ENCODE results near the gene SERPINB1.

Gene SERPINB1

DNA sequence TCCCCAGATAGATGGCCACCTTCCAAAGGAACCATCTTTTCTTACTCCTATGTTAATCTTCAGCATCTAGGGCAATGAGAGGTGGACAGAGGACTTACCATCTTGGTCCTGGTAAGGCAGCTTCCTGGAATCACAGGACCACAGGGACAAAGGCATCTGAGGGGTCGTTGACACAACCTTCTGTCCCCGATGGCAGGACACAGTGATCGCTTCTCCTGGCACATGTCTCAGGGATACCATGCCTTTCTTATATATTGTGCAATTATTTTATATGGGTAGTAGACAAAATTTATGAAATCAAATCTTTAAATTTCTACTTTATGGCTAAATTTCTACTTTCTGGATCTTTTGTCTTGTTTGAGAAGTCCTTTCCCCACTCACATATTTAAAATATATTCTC, 20.1 kb downstream of the SERPINB1 start:
- TF ChIP-seq ZNF274 (IDR thresholded peaks at IDR 0.05; ENCODE audit: low read depth, low read length), result no peak
- no peak overlapping the region for H3K4me3 ChIP-seq (ENCODE audit: low read length)

GRCh38 chr6:2820415-2820814, 21.2 kb downstream of the SERPINB1 start:
- TF ChIP-seq ZNF274 (IDR thresholded peaks at IDR 0.05; ENCODE audit: low read depth, low read length), result no peak
- no peak overlapping the region for H3K4me3 ChIP-seq (ENCODE audit: low read length)

DNA sequence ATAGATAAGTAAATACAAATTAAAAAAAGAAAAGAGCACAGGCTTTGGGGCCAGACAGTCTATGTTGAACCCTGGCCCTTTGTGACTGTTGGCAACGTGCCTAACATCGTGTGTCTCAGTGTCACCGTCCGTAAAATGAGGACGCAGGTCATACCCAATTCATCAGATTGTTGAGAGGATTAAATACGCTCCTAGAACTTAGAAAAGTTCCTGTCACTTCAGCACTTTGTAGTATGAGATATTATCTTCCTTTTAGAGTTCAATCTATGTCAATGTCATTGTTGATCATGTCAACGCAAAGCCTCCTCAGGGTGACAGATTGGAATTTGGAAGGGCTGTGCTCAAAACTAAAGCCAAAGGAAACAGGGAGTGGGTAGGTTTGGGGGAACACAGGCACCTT, 21.7 kb downstream of the SERPINB1 start:
- no peak for TF ChIP-seq ZNF274 (IDR thresholded peaks at IDR 0.05; ENCODE audit: low read depth, low read length)
- no peak overlapping the region for H3K4me3 ChIP-seq (ENCODE audit: low read length)

- no peak for TF ChIP-seq ZNF274 (IDR thresholded peaks at IDR 0.05; ENCODE audit: low read depth, low read length)
Observed at GRCh38 chr6:2819115-2819514, 22.5 kb downstream of the SERPINB1 start.

GRCh38 chr6:2818593-2818992, 23.1 kb downstream of the SERPINB1 start:
- no peak for TF ChIP-seq ZNF274 (IDR thresholded peaks at IDR 0.05; ENCODE audit: low read depth, low read length)
- no peak overlapping the region for H3K4me3 ChIP-seq (ENCODE audit: low read length)

More at GRCh38 chr6:2819115-2819514, 22.5 kb downstream of the SERPINB1 start:
- H3K4me3 ChIP-seq (ENCODE audit: low read length), result no peak overlapping the region

GRCh38 chr6:2817903-2818443, 23.7 kb downstream of the SERPINB1 start:
- H3K4me3 ChIP-seq (ENCODE audit: low read length), result no peak overlapping the region
- no peak for TF ChIP-seq ZNF274 (IDR thresholded peaks at IDR 0.05; ENCODE audit: low read depth, low read length)

DNA sequence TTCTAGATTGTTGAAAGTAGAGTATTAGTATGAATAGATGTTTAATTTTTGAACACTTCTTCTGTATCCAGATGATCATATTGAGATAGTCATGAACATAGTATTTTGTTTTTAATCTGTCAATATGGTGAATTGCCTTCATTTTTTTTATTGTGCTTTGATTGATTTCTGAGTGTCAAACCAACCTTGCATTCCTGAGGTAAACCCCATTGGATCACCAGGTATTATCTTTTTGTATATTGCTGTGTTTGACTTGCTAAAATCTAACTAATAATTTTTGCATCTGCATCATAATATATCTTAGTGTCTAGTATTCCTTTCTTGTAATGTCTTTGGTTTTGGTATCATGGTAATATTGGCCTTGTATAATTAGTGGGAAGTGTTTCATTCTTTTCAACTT, 25.5 kb downstream of the SERPINB1 start:
- H3K4me3 ChIP-seq (ENCODE audit: low read length), result no peak overlapping the region
- no peak for TF ChIP-seq ZNF274 (IDR thresholded peaks at IDR 0.05; ENCODE audit: low read depth, low read length)

DNA sequence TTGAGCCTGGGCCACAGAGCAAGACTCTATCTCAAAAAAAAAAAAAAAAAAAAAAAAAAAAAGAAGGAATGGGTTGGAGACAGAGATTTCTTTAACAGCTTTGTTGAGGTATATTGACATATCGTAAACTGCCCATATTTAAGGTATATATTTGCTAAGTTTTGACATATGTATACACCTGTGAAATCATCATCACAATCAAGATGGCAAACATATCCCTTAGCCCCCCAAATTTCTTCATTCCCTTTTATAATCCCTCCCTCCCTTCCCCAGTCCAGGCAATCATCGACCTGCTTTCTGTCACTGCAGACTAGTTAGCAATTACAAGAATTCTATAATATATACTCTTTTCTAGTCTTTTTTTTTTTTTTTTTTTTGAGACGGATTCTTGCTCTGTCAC, 29.0 kb downstream of the SERPINB1 start:
- no peak for TF ChIP-seq ZNF274 (IDR thresholded peaks at IDR 0.05; ENCODE audit: low read depth, low read length)

GRCh38 chr6:2810092-2810671, 31.5 kb downstream of the SERPINB1 start:
- H3K4me3 ChIP-seq (ENCODE audit: low read length), result no peak overlapping the region
- no peak for TF ChIP-seq ZNF274 (IDR thresholded peaks at IDR 0.05; ENCODE audit: low read depth, low read length)

More for the DNA sequence above, 29.0 kb downstream of the SERPINB1 start:
- H3K4me3 ChIP-seq (ENCODE audit: low read length), result no peak overlapping the region

DNA sequence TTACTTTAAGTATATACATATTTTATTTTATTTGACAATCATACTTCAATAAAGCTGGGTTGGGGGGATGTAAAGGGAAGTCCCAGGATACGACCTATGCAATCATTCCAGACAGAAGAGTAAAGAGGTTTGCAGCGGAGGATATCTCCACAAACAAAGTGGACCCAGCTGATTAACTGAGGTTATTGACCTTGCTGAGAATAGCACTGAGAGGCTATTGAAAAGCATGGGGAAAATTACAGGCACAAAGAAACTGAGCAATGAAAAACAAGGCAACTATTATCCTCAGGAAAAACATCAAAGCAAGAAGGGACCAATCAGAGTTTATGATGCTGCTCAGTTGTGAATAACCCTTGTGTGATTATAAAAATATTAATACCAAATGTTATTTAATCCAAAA, 32.6 kb downstream of the SERPINB1 start:
- no peak for TF ChIP-seq ZNF274 (IDR thresholded peaks at IDR 0.05; ENCODE audit: low read depth, low read length)
- no peak overlapping the region for H3K4me3 ChIP-seq (ENCODE audit: low read length)

GRCh38 chr6:2807342-2808090, 34.1 kb downstream of the SERPINB1 start:
- H3K4me3 ChIP-seq (ENCODE audit: low read length), result no peak overlapping the region
- TF ChIP-seq ZNF274 (IDR thresholded peaks at IDR 0.05; ENCODE audit: low read depth, low read length), result no peak

- TF ChIP-seq ZNF274 (IDR thresholded peaks at IDR 0.05; ENCODE audit: low read depth, low read length), result no peak
Observed at GRCh38 chr6:2806644-2807043, 35.0 kb downstream of the SERPINB1 start.

DNA sequence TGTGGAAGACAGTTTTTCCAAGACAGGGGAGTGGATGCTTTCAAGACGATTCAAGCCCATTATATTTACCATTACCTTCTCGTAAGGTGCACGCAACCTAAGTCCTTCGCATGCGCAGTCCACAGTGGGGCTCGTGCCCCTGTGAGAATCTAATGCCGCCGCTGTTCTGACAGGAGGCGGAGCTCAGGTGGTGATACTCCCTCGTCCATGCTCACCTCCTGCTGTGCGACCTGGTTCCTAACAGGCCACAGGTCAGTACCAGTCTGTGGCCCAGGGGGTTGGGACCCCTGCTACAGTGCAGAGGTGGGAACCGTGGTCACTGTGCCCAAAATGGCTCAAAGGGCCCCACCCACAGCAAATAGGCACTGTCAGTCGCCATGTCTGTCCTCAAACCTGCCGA, 36.6 kb downstream of the SERPINB1 start:
- no peak for TF ChIP-seq ZNF274 (IDR thresholded peaks at IDR 0.05; ENCODE audit: low read depth, low read length)
- no peak overlapping the region for H3K4me3 ChIP-seq (ENCODE audit: low read length)

More at GRCh38 chr6:2806644-2807043, 35.0 kb downstream of the SERPINB1 start:
- no peak overlapping the region for H3K4me3 ChIP-seq (ENCODE audit: low read length)

DNA sequence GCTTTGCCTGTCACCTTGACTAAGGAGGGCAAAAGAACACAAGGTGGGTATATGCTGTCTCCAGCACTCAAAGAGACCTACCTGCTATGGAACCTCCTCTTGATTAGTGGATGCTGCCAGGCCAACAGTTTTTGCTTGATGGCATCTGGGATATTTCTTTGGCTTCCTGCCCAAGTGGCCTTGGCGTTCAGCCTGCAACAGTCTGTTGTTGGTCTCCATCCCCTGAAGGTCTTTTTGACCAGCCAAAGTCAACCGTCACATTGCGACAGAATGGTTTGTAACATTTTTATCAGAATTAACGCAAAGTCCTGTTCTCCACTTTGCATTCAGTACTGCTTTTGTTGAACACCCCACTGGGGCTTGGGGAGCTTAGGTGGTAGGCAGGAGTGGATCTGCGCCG, 37.1 kb downstream of the SERPINB1 start:
- no peak overlapping the region for H3K4me3 ChIP-seq (ENCODE audit: low read length)
- no peak for TF ChIP-seq ZNF274 (IDR thresholded peaks at IDR 0.05; ENCODE audit: low read depth, low read length)

DNA sequence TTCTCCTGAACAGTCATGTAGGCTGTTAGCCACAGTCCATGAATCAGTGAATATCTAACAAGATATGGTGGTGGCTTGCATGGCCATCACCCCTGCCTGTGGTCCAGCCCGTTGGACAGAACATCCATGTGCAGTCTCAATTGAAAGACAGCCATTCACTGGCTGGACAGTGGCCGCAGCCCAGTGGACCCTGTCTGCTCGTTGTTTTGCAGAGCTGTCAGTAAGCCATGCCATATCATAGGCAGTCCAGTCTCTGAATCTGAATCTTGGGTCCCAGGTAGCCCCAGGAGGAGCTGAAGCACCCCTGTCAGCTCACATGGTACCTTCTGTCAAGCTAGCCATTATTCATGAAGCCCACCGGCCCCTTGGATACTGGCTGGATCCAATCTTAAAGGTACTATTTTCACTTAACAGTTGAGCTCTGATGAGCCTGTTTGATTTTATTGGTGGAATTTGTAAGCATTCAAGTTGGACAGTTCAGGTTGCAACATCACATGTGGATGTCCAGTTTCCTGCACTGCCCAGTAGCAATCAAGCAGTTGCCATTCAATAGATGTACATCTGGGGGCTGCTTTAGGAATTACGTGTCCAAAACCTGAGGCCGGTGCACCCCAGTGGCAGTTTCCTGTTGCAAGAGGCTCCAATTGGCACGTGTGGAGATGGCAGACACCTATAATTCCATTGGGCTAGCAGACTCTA, 37.8 kb downstream of the SERPINB1 start:
- H3K4me3 ChIP-seq (ENCODE audit: low read length), result no peak overlapping the region
- TF ChIP-seq ZNF274 (IDR thresholded peaks at IDR 0.05; ENCODE audit: low read depth, low read length), result no peak

Data from GM08714 (cell line).